NCI-H345 (cell line): ENCODE measurements around the gene TCF7L2.

Experiments
- DNase-seq: peaks from one replicate; lab custom pipeline; 2025; lab: John Stamatoyannopoulos, UW

The TCF7L2 gene

DNA sequence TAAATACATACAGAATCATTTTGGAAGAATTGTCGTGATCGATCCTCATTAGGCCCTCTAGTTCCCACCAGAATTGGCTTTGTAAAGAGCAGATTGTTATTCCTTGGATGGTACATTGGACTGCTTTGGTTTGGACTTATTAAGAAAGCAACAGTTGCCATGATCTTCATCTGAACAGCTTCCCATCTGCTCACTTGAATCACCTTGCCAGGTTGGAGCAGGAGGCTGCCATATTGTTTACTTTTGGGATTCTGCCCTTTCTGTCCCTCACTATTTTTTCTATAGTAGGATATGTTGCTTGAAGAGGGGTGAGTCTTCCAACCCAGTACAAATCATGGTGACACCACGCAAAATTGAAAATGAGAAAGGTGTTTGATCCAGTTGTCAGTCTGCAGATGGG is 199.6 kb downstream of the TCF7L2 start:
- DNase-seq = no peak

DNA sequence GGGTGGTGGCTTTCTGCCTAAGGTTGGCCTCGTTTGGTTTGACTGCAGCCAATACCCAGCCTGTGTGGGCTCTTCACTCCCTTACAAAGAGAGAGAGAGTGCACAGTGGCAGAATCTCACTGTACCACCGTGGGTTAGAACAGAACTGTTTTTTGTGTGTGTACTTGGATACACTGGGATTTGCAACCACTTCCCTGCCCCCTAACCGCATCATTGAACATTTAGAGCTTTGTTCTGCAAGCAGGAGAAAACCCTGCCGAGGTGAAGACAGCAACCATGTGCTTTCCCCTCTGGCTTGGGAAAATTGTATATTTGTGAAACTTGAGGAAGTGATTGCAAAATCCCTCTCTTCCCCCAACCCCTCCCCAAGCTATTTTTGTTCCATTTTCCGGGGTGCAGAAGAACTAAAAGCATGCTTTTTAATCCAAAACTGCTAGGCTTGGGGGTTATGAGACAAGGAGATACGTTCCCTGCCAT is 201.2 kb downstream of the TCF7L2 start:
- DNase-seq = no peak

DNA sequence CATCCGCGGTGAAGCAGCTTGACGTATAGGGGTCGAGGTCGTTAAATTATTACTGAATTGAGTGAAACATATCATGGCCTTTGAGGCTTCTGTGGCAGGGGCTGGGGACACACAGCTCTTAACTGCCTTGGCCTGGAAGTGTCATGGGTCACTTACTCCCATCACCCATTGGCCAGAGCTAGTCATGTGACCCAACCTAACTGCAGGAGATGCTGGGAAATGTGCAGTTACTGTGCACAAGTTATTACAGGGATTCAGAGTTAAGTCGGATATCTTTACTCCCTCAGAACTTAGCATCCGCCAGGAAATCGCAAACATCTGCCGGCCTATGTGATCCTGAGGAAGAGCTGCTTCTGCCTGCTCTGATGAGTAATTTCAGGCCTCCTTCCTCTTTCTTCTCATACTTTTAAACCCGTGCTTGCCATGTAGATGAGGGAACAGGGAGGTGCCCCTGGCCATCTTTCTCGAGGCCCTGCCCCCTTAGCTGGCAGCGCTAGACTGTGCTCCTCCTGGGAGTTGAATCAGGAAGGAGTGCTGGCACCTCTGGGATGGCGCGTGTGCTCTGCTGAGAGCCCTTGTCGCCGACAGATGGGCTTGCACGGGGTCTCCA is 203.6 kb downstream of the TCF7L2 start:
- DNase-seq = no peak

DNA sequence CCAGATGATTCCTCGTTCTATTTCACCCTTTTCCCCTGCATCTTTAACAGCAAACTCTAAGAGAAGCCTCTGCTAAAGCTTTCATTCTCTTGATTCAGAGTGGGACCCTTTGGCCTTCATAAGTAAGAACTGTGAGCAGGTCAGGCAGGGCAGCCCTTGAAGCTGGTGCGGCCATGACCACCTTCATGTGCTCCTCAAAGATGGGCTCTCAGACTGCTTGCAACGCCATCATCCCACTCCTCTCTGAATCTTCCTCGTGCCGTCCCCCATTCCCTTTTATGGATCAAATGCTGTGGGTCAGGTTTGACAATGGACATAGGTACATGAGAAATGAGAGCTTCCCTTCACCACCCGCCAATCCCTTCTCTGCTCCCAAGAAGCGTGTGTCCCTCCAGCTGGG is 207.4 kb downstream of the TCF7L2 start:
- no peak for DNase-seq

DNA sequence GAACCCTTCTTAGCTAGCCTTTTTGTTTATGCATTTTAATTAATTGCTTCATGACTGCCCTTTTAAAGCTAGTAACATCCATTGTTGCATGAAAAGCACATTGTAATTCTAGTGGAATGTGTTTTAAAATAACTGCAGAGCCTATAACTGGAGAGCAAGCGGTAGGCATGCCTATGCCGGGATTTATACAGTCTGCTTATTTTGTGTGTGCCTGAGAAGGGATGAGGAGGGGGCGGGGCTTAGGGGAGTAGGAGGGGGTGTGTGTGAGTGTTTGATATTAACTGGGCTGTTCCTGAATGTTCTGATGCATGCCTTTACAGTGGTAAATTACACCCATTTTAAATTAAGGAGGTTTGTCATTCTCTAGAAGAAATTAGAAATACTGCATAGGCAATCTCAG is 208.1 kb downstream of the TCF7L2 start:
- no peak for DNase-seq

DNA sequence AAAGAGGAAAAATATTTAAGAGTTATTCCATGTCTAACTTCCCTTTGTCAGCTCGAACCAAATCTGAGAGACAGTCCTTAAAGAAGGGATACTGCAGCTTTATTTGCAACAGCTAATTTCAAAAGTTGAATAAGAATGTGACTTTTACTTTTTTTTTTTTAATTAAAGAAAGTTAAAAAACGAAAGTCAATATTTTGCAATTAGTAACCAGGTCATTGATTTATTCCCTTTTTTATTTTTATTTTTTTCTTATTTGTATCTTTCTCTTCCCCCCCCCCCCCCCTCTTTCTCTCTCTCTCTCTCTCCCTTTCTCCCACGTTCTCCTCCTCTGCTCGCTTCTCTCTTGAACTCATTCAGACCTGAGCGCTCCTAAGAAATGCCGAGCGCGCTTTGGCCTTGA is 209.5 kb downstream of the TCF7L2 start:
- no peak for DNase-seq

DNA sequence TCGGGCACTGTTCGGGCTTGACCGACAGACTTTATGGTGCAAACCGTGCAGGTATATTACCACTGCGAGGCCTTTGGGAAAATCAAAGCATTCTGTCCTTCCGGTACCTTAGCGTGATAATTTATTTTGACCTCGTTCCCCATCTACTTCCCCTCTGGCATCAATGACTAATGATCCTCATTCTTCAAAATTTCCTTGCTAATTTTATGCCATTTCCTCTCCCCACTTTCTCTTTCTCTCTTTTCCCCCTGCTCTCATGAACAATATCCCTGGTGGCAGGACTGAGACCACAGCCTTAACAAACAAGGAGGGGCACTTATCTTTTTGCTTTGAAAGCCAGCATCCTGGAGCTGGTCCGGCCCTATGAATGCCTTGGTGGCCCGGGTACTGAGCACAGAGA is 210.6 kb downstream of the TCF7L2 start:
- no peak for DNase-seq

DNA sequence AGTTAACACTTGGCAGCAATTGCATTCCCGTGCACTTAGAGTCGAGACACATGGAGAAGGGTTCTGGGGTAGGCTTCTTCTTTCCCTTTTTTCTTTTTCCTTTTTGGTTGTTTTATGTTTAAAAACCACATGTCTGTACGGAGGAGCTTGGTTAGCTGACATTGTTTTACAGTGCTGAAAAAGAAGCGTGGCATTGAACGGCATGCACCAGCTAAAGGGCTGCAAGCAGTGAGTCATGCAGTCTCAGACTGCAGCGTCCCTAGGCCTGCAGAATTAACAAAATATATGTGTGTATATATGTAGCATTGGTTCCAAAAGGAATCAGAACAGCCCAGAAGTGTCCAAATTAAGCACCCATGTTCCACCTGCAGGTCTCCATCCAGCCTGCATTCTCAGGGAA is 211.0 kb downstream of the TCF7L2 start:
- DNase-seq = no peak

DNA sequence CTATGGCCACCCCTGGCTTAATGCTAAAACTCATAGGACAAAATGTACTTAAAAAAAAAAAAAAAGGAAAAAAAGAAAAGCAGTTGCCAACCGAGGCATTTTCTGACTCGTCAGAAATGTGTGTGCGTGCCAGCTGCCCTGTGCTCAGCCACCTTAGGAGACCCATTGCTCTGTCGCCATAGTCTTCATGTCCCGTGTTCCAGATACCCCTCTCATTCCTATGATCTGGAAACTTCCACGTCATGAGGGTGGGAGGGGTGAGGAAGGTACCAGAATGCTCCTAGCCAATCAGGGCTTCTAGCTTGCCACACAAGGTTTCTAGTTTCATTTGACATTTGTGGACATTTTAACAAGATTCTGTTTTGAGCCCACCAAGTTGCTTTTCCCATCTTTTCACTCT is 212.9 kb downstream of the TCF7L2 start:
- DNase-seq = no peak

DNA sequence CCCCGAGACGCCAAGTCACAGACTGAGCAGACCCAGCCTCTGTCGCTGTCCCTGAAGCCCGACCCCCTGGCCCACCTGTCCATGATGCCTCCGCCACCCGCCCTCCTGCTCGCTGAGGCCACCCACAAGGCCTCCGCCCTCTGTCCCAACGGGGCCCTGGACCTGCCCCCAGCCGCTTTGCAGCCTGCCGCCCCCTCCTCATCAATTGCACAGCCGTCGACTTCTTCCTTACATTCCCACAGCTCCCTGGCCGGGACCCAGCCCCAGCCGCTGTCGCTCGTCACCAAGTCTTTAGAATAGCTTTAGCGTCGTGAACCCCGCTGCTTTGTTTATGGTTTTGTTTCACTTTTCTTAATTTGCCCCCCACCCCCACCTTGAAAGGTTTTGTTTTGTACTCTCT is 215.6 kb downstream of the TCF7L2 start:
- no peak for DNase-seq

DNA sequence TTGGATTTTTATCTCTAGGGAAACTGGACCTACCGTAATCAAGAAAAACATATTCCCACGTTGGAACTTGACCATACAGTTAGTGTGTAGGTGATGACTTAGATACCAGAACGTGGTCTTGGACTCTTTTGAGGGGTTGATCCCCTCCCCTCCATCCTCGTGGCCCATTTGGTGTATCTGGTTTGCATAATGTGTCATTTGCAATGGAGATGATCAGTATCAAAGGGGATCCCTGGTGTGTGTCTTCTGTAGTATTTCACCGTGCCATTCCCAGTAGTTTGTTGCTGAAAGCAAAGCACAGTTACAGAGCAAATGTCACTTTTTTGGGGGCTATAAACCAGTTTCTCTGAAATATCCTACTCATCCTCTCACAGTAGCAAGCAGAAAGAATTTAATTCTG is 217.7 kb downstream of the TCF7L2 start:
- DNase-seq = no peak

DNA sequence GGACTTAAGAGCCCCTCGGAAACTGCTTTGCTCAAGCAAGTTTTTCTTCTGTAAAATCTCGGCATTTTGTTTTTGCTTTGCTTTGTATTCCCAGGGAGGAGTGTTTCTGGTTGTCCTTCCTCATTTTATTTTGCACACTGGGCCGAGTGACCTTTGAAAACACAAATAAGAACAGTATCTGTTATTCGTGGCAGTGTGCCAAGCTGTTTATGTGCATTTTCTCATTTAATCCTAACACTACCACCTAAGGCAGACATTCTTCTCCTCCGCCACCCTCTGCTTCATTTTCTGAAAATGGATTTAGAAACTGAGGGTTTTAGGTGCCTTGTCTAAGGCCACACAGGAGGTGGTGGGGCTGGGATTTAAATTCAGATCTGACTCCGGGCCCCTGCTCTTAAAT is 218.5 kb downstream of the TCF7L2 start:
- DNase-seq = no peak

DNA sequence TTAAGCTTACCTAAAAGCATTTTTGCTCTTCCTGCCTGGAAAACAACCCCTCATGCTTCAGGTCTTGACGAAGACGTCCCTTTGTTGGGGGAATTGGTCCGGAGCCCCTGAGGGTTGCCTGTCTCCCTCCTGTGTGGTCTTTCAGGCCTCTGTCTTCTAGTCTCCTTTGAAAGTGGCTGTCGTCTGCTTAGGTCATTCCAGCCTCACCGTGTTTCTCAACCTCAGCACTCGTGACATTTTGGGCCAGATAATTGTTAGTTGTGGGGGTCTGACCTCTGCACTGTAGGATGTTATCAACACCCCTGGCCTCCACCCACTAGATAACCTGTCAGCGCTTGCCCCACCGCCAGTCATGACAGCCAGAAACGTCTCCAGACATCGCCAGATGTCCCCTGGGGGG is 219.1 kb downstream of the TCF7L2 start:
- no peak for DNase-seq

DNA sequence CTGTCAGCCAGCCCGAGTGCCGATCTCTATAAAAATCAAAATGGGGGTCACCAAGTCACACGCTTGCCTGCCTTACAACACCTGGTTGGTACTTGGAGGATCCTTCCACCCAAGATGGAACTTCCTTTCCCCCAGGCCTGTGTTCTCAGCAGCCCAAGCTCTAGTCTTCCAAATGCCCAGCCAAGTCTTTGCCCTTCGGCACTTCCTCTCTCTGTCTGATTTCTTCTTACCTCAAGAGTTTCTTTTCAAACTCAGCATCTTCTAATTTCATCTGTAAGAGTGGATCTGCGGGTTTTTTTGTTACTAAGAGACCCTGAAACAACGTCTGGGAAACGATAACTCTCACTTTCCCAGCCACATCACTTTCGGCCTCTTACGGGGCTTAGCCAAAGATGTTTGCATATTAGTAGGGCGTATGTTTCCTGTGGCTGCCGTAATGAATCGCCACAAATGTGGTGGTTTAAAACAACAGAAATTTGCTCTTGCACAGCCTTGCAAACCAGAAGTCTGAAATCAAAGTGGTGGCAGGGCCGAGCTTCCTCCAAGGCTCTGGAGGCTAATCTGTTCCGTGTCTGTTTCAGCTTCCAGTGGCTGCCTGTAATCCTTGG is 219.9 kb downstream of the TCF7L2 start:
- no peak for DNase-seq

DNA sequence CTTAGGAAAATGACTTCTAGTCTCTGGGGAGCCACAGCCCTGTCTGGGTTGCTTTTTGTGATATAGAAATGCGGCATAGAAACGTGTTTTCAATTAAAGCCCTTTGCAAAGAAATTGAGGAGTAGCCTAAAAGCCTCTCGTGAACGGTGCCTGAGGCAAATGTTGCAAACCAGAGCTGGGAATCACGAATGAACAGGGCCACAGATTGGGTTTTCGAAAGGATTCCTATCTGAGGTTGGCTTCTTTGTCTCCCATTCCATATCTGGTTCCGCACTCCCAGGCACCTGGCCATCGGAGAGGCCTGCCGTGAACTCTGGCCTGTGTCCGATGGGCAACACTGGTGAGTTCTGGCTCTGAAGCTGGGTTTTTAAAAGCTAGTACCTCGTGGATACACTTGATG is 221.6 kb downstream of the TCF7L2 start:
- no peak for DNase-seq

DNA sequence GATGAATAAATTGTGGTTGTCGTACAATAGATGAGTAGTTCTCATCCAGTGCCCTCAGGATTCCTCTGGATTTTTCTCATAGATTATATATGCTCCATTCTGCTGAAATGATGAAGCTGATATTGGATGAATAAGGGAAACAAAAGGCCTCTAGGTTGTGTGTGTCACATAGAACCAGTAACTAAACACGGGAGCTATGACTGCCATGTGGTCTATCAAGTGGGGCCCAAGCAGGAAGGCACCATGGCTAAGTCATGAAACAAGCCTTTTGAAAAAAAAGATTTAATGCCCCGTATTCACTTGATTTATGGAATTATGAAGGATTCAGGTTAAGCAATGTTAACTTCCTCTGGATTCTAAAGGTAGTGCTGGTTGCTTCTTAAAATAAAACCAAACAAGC is 225.1 kb downstream of the TCF7L2 start:
- DNase-seq = no peak

DNA sequence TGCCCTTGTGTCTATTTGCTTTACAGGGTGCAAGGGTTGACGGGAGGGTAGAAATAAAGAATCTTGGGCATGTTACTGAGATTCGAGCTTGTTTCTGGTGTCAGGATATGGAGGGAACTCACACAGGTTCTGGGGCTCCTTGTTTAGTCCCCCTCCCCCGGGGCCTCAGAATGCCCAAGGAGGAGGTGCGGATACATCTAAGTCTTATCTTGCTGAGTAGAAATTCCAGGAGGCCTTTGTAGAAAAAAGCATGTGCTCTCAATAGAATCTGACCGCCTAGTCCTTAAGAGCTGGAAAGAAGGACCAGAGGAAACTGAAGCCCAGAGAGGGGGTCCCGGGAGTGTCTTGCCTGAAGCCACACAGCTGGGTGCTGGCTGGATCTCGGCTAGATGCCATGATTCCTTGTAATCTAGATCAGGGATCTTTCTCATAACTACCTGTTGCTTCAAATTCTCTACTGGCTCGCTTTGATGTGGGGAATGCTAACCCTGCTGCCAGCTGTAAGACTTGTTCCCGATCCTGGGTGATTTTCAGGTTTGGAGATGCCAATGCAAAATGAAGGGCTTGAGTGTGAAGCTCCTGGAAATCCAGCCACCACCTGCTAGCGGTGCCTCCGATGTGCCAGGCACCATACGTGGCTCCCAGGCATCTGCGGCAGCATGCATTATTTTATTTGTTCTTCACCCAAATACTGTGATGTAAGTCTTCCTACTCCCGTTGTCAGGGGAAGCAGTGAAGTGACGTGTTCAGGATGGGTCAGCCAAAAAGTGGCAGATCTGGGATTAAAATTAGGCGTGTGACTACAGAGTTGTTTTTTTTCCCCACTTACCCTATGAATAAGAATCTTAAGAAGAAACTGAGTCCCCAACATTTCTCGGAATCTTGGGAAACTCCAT is 226.0 kb downstream of the TCF7L2 start:
- no peak for DNase-seq

DNA sequence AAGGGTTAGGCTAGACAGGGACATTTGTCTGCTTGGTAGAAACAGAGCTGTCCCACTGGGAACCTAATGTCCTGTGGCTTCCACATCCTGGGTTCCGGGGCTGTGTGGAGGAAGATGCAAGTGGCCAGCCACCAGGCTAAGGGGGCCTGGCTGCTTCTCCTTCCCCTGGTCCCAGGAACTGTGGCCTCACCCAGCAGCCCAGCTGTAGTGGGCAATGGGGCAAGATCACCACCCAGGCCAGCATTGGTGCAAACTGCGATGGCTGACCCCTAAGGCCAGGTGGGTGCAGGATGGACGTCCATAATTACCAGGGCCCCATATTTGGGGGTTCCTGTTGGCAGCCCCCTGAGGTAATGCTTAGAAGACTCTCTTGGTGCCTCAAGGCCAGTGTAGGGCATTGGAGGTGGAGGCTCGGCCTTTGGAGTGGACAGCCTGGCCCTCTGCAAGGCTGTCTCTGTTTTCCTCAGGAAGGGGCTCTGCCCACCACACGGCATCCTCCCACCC is 226.7 kb downstream of the TCF7L2 start:
- no peak for DNase-seq

DNA sequence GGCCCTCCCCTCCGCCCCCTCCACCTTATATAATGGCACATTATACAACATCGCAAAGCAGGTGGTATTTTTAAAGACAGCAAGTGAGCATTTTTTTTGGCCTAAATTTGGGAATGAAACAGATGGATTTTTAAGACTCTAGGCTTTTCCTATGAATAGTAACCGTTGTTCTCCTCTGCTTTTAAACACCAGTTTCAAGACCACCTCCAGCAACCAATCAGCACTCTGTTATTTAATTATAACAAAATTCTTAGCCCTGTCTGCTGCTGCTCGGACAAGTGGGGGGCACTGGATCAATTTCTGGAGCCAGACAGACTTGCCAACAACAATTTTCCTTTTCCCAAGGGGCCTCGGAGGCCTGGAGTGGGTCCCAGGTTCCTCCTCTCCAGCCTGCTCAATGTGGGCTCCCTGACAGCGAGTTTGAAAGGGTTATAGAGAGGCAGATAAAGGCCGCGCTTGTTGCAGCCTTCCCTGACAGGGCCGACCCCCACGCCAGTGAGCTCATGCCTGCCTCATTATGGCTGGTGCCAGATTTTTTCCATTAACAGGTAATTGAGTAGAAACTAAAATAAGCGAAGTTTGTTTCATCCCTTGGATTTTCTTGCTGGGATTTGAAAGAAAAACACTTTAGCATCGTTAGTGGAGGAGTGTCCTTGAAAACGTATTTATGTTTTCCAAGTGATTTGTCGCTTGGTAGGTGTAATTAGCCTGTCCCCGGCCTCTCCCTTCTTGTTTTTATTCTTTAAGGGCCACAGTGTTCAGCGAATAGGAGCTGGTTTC is 227.3 kb downstream of the TCF7L2 start:
- no peak for DNase-seq

DNA sequence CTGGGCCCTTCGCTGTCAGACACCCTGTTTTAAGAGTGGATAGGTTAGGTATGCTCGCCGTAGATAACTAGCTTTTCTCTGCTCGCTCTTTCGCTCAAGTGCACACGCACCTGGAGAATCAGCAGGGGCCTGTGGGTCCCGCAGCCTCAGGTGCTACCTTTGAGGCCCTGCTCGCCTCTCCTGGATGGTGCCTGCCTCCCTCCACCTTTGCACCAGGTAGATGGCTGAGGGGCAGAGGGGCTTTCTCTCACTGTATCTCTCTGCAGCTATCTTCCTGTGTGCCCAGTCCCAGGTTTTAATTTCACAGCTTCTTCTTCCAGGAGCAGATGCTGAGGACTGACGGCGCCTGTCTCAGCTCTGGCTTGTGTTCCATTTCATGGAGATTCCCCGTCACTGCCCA is 227.9 kb downstream of the TCF7L2 start:
- DNase-seq = no peak

DNA sequence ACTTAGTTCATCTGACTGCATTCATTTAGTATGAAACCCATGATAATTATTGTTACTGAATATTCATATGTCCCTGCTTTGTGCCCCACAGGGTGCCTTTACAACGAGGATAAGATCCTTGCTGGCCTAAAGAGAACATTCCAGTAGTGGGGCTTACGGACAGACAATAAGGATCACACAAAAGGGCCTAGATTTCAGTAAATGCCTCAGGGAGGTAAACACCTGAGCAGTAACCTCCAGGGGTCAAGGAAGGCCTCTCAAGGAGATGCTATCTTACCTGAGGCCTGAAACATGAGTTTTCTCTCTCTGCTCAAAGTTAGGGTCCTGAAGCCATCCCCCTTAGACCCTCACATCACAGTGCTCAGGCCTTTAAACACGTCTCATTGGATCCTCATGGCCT is 228.7 kb downstream of the TCF7L2 start:
- no peak for DNase-seq

DNA sequence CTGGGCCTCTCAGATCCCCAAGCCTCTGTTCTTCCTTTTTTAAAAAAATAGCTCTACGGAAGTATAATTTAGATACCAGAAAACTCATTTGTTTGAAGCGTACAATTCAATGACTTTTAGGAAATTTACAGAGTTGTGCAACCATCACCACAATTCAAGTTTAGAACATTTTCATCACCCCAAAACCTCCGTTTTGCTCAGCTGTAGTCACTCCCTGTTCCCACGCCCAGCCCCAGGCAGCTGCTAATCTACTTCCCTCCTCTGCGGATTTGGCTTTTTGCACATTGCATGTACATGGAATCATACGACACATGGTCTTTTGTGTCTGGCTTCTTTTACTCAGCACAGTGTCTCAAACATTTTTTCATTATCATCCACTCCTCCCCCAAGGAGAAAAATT is 229.2 kb downstream of the TCF7L2 start:
- no peak for DNase-seq
